Measurements from ENCODE around the gene MRPS23.

MRPS23 gene

DNA sequence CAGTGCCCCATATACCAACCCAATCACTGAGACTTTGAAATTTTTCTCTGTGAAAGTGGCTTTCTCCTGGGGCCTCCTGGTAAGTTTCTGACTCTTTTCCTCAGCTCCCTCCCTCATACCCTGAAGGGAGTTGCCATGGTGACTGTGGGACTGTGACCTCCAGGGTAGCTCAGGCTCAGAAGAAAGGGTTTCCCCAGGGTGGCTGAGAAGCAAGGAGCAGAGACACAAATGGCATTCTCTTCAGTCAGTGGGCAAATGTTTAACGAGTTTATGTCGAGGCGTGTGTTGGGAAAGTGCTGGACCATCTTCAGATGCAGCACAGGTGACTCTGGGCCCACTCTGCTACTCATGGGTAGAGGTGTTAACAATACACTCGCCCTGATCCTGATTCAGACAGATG lies 46.8 kb downstream of the MRPS23 start:
- no peak for DNase-seq (ENCODE audit: low read depth in 1 of 2, low spot score in 1 of 2)

- DNase-seq (ENCODE audit: low read depth in 1 of 2, low spot score in 1 of 2): no peak
These were observed 48.7 kb downstream of the MRPS23 start for GRCh38 chr17:57801044-57801711.

- no peak for DNase-seq (ENCODE audit: low read depth in 1 of 2, low spot score in 1 of 2)
These were observed 55.0 kb downstream of the MRPS23 start for GRCh38 chr17:57794841-57795240.

- no peak for DNase-seq (ENCODE audit: low read depth in 1 of 2, low spot score in 1 of 2)
These were observed 61.1 kb downstream of the MRPS23 start for GRCh38 chr17:57788725-57789124.

DNA sequence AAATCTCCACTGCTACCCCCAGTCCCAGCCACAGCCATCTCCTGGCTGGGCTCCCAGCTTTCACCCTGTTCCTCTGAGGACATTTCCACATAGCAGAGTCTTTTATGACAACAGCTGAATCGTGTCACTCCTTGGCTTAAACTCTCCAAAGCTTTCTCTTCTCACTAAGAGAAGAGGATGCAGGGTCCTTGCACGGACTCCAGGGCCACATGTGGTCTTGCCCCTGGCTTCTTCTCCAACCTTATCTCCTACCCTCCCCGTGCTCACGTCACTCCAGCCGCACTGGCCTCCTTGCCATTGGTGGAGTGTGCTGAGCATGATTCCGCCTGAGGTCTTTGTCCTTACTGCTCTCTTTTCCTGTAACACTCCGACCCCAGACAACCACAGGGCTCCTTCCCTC lies 64.8 kb downstream of the MRPS23 start:
- no peak for DNase-seq (ENCODE audit: low read depth in 1 of 2, low spot score in 1 of 2)
